DMS153 treated with DMSO at 0.1 percent for 48 hours (cell line): ENCODE data around the gene IQCM.

ENCODE experiments used
- DNase-seq: peaks from one replicate; lab custom pipeline; 2025; ENCODE audit not compliant: unreplicated experiment; lab: John Stamatoyannopoulos, UW

Gene IQCM

DNA sequence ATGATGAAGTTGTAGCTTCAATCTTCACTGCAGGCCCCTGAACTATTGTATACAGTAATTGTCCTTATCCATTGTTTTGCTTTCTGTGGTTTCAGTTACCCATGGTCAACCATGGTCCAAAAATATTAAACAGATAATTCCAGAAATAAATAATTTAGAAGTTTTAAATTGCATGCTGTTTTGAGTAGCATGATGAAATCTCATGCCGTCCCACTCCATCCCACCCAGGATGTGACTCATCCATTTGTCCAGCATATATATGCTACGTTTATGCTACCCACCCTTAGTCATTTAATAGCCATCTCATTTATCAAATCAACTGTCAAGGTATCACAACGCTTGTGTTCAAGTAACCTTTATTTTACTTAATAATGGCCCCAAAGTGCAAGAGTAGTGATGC, 34.5 kb downstream of the IQCM start:
- DNase-seq, result no peak

DNA sequence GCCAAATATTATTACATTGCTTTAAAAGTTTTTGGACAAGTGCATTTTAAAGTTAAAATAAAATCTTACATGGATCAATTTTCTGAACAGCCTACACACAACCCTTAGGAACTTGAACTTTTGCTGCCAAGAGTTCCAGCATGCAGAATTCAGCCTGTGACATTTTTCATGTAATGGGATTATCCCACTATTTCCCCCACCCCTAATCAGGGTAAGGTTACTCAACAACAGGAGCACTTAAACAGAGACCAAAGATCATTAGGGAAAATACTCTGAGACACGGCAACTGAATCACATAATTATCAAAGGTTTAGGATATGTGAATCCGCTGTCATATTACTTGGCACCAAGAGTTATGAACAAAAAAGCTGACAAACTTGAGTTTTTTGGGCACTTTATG, 47.2 kb downstream of the IQCM start:
- no peak for DNase-seq

DNA sequence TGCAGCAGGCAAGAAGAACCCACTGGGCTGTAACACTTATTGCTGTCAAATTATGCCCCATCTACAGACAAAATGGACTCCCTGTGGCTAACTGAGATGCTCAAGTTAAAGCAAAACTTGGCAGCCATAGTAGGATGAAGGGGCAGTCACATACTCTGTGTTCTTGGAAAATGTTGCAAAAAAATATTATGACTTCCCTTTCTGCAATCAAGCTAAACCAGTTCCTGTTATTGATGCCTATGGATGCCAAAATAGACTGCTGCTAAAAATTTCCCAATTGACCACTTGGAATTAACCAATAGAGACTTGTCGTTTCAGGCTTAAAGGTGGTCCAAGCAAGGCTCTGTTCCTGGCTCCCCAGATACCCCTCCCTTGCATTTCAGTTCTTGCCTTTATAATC, 49.5 kb downstream of the IQCM start:
- no peak for DNase-seq

DNA sequence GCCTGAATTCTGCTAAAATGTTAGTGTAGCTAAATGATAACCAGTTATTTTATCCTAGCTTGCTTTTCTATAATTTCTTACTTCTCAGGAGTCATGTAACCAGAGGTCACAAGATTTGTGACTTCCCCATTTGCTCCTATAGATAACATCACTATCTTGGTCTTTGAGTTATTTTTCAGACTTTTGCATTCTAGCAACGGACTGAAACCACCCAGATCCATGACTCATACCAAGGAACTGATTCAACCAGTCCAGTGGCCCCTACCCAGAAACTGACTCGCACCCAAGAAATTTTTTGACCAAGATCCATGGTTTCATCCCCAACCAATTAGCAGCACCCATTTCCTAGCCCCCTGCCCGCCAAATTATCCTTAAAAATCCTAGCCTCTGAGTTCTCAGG, 50.0 kb downstream of the IQCM start:
- no peak for DNase-seq

DNA sequence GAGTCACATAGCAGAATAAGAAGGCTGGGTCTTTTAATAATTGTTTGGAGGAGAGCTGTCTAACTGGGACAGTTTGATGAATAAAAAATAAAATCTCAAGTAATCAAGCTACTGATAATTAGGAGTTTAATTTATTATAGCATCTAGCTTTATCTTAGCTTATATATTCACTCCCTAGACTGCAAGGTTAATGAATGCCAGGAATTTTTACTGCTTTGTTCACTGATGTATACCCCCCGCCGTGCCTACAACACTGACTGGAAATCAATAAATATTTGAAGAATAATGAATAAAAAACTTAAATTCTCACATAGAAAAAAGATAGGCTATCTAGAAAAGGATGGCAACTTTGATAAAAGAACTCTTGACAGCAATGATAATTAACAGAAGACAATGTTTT, 59.7 kb downstream of the IQCM start:
- DNase-seq, result no peak

DNA sequence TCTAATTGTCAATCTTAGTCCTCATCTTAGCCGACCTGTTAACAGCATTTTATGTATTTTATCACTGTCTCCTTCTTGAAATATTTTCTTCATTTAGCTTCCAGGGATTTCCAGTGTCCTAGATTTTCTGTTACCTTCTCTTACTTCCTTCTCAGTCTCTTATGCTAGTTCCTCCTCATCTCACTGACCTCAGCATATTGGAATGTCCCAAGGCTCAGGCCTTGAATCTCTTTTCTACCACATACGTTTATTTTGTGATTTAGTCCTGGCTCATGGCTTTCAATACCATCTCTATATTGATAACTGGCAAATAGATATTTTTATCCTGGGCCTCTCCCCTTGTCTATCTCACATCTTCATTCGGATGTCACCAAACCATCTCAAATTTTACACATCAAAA, 61.1 kb downstream of the IQCM start:
- no peak for DNase-seq

DNA sequence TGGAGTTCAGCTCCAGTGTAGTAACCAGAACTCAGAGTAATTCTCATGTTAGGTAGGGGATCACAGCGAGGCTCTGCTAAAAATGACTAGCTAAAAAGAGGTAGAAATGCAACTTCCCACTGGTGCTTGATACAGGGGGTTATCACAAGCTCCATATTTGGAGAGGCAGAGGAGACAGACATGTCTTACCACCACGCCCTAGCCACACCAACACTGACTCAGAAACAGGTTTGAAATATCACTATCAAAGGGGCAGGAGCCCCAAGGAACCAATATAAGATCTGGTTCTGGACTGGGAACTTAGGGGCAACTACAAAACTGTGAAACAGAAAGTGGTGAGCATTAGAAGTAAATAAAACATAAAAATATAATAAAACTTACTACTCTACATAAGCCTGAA, 62.9 kb downstream of the IQCM start:
- DNase-seq, result no peak

DNA sequence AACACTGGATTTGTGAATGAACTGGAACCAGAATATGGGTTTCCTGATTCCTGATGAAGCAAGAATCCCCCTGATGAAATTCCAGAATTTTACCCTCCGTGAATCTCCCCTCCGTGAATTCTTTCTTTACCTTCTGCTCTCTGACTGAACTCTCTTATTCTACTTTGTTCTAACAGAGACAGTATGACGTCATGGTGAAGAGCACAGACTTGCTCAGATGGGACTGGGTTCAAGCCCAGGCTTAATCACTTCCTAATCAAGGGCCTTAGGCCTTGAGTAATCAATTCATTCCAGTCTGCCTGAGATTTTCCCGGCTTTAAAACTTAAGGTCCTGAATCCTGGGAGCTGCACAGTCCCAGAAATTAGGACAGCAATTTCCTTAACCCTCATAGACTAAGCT, 64.5 kb downstream of the IQCM start:
- DNase-seq, result no peak

DNA sequence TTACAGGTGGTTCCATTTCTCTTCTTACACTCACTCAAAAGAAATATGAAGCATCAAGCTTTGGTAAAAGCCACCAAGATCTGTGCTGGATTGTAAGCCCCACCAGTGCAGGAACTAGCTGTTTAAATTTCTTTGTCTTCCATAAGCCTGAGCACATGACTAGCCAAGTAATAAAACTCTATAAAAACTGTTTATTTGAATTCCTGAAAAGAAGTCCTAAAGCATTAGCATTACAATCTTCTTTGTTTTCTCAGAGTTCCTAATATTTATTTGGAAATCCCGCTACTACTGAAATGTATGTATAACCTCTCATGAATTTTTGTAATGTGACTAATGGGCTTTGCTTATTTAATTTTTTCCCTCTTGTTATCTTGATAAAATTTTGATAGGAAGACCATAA, 65.9 kb downstream of the IQCM start:
- DNase-seq, result no peak

DNA sequence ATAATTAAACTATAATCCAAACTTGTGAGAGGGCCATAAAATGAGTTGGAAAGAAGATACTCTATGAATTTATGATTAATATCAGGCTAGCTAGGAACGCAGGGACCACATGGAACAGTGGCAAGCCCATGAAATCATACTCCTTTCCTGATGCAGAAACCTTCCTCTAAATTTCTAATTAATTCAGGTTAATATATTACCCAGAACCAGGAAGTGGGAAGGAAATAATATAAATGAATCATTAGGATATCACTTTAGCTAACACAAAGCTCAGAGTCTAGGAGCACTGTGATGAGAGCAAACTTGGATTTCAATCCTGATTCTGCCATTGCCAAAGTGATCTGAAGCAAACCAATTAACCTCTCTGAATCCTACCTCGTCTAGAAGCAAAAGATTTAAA, 68.0 kb downstream of the IQCM start:
- DNase-seq, result no peak

DNA sequence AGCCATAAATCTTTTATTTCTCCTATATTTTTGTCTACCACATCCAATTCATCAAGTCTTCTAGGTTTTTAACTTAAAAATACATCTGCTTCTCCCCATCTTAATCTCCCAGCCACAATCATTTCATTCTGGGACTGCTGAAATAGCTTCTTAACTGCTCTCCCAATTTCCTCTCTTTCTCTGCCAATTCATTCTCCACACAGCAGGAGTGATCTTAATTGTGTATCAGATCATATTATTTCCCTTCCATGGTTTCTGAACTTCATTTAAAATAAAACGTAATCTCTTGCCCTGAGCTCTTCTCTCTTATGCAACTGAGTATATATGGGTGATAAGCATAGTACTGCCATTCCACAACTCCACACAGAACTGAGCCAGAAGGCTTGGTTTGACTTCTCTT, 69.4 kb downstream of the IQCM start:
- DNase-seq, result no peak

DNA sequence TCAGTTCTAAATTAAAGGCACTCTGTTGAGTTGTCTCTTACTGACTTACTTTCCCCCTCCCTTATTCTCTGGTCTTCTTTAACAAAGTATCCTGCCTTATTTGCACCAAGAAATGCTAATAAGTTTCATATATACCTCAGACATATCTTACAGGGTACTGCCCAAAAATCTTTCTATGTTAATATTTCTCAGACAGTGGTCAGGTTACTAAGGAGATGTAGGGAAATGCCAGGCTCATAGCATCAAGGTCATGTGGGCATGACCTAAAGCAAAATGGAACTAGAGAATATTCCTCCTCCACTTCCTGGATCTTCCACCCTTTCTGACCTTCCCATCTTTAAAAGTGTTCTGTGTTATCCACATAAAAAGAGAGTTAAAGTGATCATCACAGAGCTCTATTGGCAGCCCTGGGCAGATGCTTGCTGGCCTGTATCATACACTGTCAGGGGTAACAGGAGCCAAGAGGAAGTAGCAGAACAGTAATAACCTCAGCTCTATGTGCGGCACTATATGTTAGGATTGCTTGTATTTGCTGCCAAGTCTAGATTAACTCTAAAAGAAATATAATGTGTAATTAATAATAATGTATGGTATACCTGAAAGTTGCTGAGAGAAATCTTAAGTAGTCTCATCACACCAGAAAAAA, 74.3 kb downstream of the IQCM start:
- DNase-seq, result no peak

DNA sequence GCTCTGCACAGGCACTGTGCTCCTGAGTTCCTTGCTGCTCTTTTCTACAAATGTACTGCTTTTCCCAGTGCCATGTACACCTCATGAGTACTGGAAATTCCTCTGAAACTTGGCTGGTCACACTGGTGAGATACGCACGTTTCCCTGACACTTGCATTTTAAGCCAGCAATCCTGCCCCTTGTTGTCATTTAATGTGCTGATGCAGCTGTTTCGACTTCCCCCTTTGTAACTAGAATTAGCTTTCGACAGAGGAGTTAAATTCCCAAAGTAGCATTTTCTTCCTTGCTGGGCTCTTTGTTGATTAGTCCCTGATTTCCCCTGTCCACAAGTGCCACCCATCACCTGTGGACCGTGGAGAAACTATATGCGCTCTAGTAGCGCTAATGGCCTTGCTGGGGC, 77.5 kb downstream of the IQCM start:
- no peak for DNase-seq

DNA sequence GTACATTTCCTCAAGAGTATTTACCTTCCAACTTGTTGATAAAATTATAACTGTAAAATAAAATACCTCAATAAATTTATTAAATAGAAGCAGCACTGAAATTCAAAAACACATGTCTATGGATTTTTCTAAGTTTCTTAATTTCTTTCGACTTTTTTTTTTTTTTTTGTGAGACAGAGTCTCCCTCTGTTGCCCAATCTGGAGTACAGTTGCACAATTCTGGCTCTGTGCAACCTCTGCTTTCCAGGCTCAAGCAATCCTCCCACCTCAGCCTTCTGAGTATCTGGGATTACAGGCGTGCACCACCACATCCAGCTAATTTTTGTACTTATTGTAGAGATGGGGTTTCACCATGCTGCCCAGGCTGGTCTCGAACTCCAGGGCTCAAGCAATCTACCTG, 79.8 kb downstream of the IQCM start:
- DNase-seq, result no peak

DNA sequence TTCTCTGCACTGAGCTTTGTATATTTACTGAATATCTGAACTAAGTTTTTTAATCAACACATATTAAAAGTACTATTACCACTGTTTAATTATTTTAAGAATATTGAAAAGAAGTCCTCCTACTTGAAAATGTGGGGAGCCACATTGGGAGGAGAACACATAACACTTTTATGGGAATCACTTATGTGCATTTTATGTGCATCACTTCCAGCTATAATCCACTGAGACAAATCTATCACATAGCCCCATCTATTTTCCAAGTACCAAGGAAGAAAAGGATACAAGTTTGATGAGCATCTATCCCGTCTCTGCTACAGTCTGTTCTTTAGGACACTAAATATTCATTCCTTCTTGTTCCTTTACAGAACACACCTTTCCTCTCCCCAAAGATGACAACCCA, 87.2 kb downstream of the IQCM start:
- no peak for DNase-seq

DNA sequence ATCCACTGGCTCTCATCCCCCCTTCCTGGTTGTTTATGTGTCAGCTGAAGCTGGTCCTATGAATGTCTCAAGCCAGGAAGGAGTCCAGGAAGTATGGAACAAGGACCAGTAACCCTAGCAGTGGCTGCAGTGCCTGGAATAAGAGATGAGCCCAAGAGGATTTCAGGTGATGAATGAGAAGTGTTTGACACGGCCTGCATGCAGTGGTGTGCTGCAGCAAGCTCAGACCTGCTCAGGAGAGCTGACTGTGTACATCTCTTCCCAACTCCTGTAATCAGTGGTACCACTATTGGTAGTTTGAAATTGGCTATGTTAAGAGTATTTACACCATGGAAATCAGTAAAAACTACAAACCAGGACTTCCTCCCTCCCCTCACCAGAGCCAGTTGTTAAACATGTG, 88.0 kb downstream of the IQCM start:
- DNase-seq, result no peak

DNA sequence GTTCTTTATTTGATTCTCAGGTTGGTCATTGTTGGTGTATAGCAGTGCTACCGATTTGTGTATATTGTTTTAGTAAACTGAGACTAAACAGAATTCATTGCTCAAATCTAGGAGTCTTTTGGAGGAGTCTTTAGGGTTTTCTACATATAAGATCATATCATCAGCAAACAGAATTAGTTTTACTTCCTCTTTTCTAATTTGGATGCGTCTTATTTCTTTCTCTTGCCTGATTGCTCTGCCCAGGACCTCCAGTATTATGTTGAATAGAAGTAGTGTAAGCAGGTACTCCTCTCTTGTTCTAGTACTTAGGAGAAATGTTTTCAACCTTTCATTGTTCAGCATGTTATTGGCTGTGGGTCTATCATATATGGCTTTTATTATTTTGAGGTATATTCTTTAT, 92.6 kb downstream of the IQCM start:
- DNase-seq, result no peak

DNA sequence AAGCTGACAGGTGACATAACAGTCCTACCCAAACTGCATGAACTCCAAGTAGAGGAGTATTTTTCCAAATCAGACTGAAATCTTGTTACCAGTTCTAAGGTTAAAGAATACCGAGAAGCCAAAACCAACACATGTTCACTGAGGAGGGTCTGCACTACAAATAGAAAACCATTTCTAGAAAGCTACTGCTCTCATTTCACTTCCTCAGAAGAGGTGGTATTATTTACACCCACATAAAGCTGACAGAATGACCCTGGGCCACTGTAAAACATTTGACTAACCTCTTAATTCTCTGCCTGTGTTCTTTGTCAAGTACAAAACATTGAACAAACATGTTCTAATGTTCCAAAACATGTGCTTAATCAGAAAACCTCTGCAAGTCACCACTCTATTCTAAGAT, 95.8 kb downstream of the IQCM start:
- DNase-seq, result no peak

DNA sequence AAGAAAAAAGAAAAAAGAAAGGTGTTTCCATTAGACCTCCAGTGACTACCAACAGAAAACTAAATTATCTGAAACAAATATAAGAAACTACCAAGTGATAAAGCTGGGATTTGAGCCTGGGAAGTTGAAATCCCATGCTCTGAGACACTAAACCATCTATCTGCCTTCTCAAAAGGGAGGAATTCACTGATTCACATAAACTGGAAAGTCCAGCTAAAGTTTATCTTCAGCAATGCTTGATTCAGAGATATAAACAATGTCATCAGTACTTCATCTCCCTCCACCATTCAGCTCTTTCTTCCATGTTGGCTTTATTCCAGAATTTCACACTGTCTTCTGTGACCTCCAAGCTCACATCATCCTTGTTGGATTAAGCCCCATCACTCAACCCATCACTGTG, 96.3 kb downstream of the IQCM start:
- no peak for DNase-seq

DNA sequence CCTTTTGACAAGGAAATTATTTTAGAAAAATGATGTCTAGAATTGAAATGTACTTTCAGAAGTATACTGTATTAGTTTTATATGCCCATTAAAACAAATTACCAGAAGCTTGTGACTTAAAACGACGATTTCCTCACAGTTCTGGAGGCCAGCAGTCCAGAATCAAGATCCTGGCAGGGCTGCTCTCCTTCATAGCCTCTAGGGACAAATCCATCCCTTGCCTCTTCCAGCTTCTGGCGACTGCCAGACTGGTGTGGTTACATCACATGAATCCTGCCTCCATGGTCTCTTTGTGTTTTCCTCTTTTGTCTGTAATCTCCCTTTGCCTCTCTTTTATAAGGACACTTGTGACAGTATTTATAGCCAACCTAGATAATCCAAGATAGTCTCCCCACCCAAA, 97.1 kb downstream of the IQCM start:
- DNase-seq, result no peak

DNA sequence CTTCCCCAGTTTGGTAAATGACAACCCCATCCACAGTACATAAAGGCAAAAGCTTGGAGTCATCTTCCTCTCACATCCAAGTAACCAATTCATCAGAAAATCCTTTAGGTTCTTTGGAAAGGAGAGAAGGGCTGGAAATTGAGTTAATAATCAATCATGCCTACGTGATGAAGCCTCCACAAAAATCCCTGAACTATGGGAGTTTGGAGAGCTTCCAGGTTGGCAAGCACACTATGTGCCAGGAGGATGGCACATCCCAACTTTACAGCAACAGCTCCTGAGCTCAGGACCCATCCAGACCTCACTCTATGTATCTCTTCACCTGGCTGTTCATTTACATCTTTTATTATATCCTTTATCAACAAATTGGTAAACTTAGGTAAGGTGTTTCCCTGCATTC, 98.9 kb downstream of the IQCM start:
- DNase-seq, result no peak

DNA sequence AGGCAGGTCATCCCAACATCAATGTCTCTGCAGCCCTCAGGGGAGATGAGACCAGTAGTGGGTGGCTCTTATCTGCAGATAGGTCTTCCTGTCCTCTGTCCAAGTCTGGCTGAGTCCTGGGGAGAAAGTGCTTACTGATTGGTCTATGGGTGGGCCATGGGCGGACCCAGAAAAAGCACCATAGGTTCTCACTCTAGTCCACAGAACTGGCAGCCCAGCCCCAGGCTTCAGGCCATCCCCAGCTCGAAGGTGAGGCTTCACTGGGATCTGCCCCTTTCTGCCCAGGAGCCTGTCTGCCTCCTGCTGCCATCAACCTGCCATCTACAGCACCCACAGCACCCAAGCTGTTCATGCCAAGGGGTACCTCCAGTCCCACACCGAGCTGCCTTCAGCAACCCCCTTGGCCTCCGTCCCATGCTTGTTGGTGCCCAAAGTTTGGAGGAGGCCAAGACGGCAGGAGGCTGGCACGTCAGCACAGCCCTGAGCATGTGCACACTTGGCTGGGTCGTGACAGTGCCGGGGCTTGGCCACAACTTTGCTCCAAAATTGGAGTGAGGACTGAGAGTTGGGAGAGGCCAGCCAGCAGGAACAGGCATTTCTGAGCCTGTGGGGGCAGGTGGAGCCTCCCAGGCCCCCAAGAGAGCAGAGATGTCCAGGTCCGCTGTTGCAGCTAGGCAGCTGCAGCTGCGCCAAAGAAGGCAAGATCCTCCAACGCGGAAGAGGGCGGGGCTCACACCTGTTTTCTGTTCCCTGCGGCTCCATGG, 99.6 kb downstream of the IQCM start:
- DNase-seq, result no peak

DNA sequence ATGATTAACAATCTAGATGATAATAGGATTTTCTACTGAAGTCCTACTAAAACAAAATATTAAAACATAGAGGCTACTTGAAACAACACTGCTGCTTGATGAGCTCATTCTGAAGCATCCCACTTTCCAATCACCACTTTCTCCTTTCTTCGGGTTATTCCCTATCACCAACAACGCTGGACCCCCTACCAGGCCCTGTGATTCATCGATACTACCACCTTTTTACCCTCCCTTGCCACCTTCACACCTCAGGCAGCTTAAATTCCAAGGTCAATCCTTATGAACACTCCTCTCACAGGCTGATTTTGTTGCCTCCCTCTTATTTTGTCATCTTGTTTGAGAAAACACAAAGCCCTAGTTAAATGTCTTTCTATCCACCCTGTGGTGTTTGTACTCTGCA, 102.6 kb downstream of the IQCM start:
- DNase-seq, result no peak
